ENCODE measurements around the gene UBTFL1. TPM values are rescaled to one million over a fixed set of nuclear protein-coding genes. Genes with fewer than 3 reads are reported as not detected.

Gene UBTFL1
- total RNA-seq, 1 donor from 2014 or later = not detected

GRCh38 chr11:90113541-90113940, 27.8 kb downstream of the UBTFL1 start:
- Mint-ChIP-seq H3K36me3 (no peaks in the 10 kb centered on the region), H3K9me3 (no peaks in the 10 kb centered on the region), H3K4me1 (ENCODE audit: unreplicated experiment) (no peaks in the 10 kb centered on the region), H3K27ac (no peak overlapping the region), H3K4me3 (no peak overlapping the region), H3K27me3 (no peaks in the 10 kb centered on the region)
- peak; percentile 78 for TF ChIP-seq CTCF (conservative IDR thresholded peaks at IDR 0.05)
- no peak for DNase-seq (ENCODE audit: extremely low spot score, unreplicated experiment)

GRCh38 chr11:90120191-90120590, 34.4 kb downstream of the UBTFL1 start:
- H3K4me1 Mint-ChIP-seq (ENCODE audit: unreplicated experiment) = no peaks in the 10 kb centered on the region
- no peaks in the 10 kb centered on the region for H3K36me3 Mint-ChIP-seq

GRCh38 chr11:90124371-90124770, 38.6 kb downstream of the UBTFL1 start:
- no peaks in the 10 kb centered on the region for H3K9me3 Mint-ChIP-seq
- H3K4me1 Mint-ChIP-seq (ENCODE audit: unreplicated experiment) = no peaks in the 10 kb centered on the region
- no peaks in the 10 kb centered on the region for H3K27me3 Mint-ChIP-seq
- DNase-seq (ENCODE audit: extremely low spot score, unreplicated experiment) = no peak
- no peak overlapping the region for H3K4me3 Mint-ChIP-seq
- no peaks in the 10 kb centered on the region for H3K36me3 Mint-ChIP-seq
- H3K27ac Mint-ChIP-seq = no peak overlapping the region
- TF ChIP-seq CTCF (conservative IDR thresholded peaks at IDR 0.05) = no peak

More at GRCh38 chr11:90120191-90120590, 34.4 kb downstream of the UBTFL1 start:
- Mint-ChIP-seq H3K4me3 (no peak overlapping the region), H3K27me3 (no peaks in the 10 kb centered on the region), H3K9me3 (no peaks in the 10 kb centered on the region), H3K27ac (no peak overlapping the region)
- no peak for DNase-seq (ENCODE audit: extremely low spot score, unreplicated experiment)
- TF ChIP-seq CTCF (conservative IDR thresholded peaks at IDR 0.05) = no peak

- TF ChIP-seq CTCF (conservative IDR thresholded peaks at IDR 0.05) = no peak
- Mint-ChIP-seq H3K27ac (no peak overlapping the region), H3K36me3 (no peaks in the 10 kb centered on the region), H3K27me3 (no peaks in the 10 kb centered on the region), H3K9me3 (no peaks in the 10 kb centered on the region), H3K4me3 (no peak overlapping the region), H3K4me1 (ENCODE audit: unreplicated experiment) (no peaks in the 10 kb centered on the region)
- no peak for DNase-seq (ENCODE audit: extremely low spot score, unreplicated experiment)
Measured at GRCh38 chr11:90124946-90125345, 39.2 kb downstream of the UBTFL1 start.

GRCh38 chr11:90133560-90134477, 48.1 kb downstream of the UBTFL1 start:
- Mint-ChIP-seq H3K27ac (peak overlapping the region; percentile 48), H3K36me3 (peaks cover 2% of the 10 kb centered on the region), H3K27me3 (no peaks in the 10 kb centered on the region), H3K4me1 (ENCODE audit: unreplicated experiment) (peaks cover 21% of the 10 kb centered on the region), H3K9me3 (no peaks in the 10 kb centered on the region), H3K4me3 (peak overlapping the region; percentile 85)
- no peak for DNase-seq (ENCODE audit: extremely low spot score, unreplicated experiment)
- TF ChIP-seq CTCF (conservative IDR thresholded peaks at IDR 0.05) = no peak

Measured in type B pancreatic cell (in vitro differentiated cells).